ENCODE data around the gene TMEM119.
"Not testable (repeated sequence)": the region's sequence is repeated elsewhere in the genome, so short reads cannot be mapped to it uniquely, and the experiment has no call there.

TMEM119 gene

GRCh38 chr12:108633534-108634248 lies 35.8 kb upstream of the TMEM119 start, which contains the start of gene SELPLG:
TSS of gene SELPLG (minus strand) at chr12:108633894. CDS start at chr12:108624307, 9,587 bp downstream.
- DNase-seq (ENCODE audit: low read depth): no peak
- H3K4me3 ChIP-seq (ENCODE audit: control insufficient read depth, low read depth, low read length): no peak within 1 kb of the TSS
- TF ChIP-seq, protein P1, sequence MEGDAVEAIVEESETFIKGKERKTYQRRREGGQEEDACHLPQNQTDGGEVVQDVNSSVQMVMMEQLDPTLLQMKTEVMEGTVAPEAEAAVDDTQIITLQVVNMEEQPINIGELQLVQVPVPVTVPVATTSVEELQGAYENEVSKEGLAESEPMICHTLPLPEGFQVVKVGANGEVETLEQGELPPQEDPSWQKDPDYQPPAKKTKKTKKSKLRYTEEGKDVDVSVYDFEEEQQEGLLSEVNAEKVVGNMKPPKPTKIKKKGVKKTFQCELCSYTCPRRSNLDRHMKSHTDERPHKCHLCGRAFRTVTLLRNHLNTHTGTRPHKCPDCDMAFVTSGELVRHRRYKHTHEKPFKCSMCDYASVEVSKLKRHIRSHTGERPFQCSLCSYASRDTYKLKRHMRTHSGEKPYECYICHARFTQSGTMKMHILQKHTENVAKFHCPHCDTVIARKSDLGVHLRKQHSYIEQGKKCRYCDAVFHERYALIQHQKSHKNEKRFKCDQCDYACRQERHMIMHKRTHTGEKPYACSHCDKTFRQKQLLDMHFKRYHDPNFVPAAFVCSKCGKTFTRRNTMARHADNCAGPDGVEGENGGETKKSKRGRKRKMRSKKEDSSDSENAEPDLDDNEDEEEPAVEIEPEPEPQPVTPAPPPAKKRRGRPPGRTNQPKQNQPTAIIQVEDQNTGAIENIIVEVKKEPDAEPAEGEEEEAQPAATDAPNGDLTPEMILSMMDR (conservative IDR thresholded peaks at IDR 0.05; ENCODE audit: control insufficient read depth, insufficient read depth, low read depth, low read length): no peak

GRCh38 chr12:108633081-108633533 lies 35.2 kb upstream of the TMEM119 start:
- H3K4me3 ChIP-seq (ENCODE audit: control insufficient read depth, low read depth, low read length): no peak overlapping the region
- TF ChIP-seq, protein P1 (conservative IDR thresholded peaks at IDR 0.05; ENCODE audit: control insufficient read depth, insufficient read depth, low read depth, low read length): no peak
- no peak for DNase-seq (ENCODE audit: low read depth)

DNA sequence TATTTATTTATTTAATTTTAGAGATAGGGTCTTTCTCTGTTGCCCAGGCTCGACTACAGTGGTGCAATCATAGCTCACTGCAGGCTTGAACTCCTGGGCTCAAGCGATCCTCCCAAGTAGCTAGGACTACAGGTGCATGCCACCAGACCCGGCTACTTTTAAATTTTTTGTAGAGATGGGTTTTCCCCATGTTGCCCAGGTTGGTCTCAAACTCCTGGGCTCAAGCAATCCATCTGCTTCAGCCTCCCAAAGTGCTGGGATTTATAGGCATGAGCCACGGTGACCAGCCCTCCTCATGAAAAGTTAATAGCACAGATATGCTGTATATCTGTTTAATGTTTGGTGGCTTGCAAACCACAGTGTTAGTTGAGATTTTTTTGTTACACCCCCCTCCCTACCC lies 33.4 kb upstream of the TMEM119 start:
- H3K4me3 ChIP-seq (ENCODE audit: control insufficient read depth, low read depth, low read length); DNase-seq (ENCODE audit: low read depth): not testable (repeated sequence)

DNA sequence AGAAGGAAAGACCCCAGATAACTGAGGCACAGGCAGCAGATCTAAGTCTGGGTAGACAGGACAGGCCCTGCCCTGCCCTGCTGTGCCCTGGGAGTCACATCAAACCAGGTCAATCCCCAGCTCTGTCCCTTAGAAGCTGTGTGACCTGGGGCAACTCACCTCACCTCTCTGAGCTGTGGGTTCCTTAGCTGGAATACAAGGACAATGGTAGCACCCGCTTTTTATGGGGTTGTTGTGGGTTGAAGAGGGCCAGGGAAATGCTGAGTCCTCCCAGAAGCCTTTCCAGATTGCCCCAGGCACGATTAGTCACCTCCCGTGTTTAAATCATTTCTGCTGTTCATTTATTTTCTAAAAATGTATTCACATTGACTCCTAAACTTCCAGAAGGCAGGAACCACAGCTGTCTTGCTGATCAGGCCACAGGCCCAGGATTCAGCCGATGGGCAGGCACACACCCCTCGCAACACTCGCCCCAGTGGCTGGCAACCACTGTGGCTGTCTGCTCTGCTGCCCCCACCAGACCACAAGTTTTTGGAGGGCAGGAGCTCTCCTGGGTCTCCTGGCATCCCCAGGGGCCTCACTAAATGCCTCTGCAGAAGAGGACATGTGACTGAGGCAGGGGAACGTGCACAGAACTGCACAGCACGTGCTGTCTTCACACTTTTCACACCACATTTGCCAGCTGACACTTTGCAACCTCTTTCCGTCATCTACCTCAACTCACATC lies 32.8 kb upstream of the TMEM119 start:
- TF ChIP-seq, protein P1 (conservative IDR thresholded peaks at IDR 0.05; ENCODE audit: control insufficient read depth, insufficient read depth, low read depth, low read length): no peak
- no peak overlapping the region for H3K4me3 ChIP-seq (ENCODE audit: control insufficient read depth, low read depth, low read length)
- peak; percentile 66 for DNase-seq (ENCODE audit: low read depth)

- DNase-seq (ENCODE audit: low read depth): peak; percentile 88
- TF ChIP-seq, protein P1 (conservative IDR thresholded peaks at IDR 0.05; ENCODE audit: control insufficient read depth, insufficient read depth, low read depth, low read length): no peak
- H3K4me3 ChIP-seq (ENCODE audit: control insufficient read depth, low read depth, low read length): no peak overlapping the region
Measured at GRCh38 chr12:108629824-108630476, 32.1 kb upstream of the TMEM119 start.

DNA sequence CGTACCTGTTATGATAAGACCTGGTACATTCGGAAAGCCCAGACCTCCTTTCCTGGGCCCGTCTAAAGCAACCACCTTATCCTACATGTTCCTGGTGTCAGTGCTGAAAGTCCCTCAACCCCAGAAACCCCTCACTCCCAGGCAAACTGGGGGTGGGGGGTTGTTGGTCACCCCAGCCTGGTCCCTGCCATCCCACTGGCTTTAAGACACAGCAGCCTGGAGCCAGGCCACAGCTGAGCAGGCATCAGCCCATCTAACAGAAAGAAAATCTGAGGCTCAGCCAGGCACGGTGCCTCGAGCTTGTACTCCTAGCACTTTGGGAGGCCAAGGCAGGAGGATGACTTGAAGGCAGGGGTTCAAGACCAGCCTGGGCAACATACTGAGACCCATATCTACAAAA lies 31.3 kb upstream of the TMEM119 start:
- H3K4me3 ChIP-seq (ENCODE audit: control insufficient read depth, low read depth, low read length): no peak overlapping the region
- TF ChIP-seq, protein P1 (conservative IDR thresholded peaks at IDR 0.05; ENCODE audit: control insufficient read depth, insufficient read depth, low read depth, low read length): no peak
- no peak for DNase-seq (ENCODE audit: low read depth)

All from fibroblast of mammary gland (primary cell).